Hematopoietic multipotent progenitor cell treated with erythropoietin and hydrocortisone succinate and interleukin-3 and kit ligand, for 17 days (in vitro differentiated cells): ENCODE measurements around the gene B3GAT1.
"Not testable (repeated sequence)": the region's sequence is repeated elsewhere in the genome, so short reads cannot be mapped to it uniquely, and the experiment has no call there.

ENCODE experiments used
- DNase-seq: peaks from one replicate; pipeline ENCODE4 v3.0.0-alpha.2; 2015; ENCODE audit warnings: low spot score

B3GAT1 gene

DNA sequence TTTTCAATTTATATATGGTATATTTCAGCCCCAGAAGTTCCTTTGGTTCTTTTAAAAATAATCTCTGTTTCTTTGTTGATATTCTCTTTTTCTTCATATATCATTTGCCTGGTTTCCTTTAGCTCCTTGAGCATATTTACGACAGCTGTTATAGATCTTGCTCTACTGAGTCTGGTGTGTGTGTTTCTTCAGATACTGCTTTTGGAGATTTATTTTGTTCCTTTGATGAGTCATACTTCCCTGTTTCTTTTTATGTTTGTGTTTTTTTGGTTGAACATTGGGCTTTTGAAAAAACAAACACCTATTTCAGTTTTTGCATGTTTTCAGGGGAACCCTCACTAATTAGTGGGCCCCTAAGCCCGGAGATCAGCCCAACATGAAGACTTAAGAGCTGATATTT lies 56.9 kb downstream of the B3GAT1 start:
- DNase-seq = no peak

GRCh38 chr11:134352111-134352510 lies 59.9 kb downstream of the B3GAT1 start:
- no peak for DNase-seq

GRCh38 chr11:134350381-134350780 lies 61.7 kb downstream of the B3GAT1 start:
- no peak for DNase-seq

GRCh38 chr11:134349802-134350355 lies 62.2 kb downstream of the B3GAT1 start:
- DNase-seq = no peak

DNA sequence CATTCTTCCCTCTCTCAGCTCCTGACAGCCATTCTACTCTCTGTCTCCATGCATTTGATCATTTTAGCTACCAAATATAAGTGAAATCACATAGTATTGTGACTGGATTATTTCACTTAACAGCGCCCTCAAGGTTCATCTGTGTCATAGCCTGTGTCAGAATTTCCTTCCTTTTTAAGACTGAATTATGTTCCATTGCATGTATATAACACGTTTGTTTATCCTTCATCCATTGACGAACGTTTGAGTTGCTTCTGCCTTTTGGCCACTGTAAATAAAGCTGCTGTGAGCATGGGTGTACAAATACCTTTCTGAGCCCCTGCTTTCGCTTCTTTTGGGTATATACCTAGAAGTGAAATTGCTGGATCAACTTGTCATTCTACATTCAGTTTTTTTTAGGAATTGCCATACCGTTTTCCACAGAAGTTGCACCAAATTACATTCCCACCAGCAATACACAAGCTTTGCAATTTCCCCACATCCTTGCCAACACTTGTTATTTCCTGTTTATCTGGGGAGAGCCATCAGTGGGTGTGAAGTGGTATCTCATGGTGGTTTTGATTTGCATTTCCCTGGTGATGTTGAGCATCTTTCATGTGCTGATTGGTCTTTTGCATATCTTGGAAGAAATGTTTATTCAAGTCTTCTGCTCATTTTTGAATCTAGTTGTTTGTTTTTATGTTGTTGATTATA lies 62.8 kb downstream of the B3GAT1 start:
- DNase-seq = no peak

GRCh38 chr11:134347441-134347840 lies 64.6 kb downstream of the B3GAT1 start:
- DNase-seq = no peak

GRCh38 chr11:134346976-134347350 lies 65.1 kb downstream of the B3GAT1 start:
- no peak for DNase-seq

DNA sequence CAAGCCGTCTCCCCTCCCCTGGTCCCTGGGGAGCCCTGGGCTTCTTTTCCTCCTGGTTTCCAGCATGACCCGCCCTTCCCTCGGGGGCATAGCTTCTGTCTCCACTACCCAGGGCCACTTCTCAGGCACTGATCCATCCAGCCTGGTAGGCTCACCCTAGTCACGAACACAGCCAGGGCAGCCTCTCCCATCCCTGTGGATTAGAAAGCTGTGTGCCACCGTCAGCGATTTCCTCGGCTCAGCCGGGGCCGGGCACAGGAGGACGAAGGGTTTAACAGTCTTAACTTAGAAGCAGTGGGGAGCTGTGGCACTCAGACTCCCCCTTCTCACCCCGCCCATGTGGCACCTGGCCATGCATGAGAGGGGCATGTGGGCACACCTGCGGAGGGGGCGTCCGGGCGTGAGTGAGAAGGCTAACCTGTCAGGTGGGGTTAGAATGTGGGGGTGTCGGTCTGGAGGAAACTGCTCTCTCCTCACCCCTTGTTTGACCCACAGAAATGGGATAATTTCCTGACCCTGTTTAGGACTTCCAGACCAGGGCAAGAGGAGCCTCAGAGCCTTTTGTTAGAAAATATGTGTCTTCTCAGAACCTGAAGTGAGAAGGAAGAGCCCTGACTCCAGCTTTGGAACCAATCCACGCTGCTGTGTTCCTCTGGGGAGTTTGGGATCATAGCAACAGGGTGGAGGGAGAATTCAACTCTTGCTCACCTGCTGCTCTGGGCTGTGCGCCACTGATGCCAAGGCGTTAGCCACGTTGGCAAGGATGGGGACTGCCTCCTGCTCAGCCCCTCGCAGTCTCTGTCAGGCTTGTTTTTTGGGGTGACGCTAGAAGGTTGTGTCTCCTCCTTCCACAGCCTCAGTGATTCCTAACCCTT lies 65.7 kb downstream of the B3GAT1 start:
- DNase-seq = no peak

DNA sequence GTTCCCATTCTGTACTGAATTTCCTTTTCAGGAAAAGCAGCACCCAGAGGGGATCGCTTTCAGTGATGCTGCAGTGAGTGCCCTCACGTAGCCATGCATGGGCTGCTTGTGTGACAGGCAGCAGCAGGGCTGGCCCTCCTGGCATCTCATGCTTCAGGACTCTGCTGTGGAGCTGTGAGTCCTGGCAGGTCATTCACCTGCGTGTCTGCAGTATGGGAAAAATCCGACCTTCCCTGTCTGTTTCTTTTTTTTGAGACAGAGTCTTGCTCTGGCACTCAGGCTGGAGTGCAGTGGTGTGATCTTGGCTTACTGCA lies 66.8 kb downstream of the B3GAT1 start:
- no peak for DNase-seq

- DNase-seq = not testable (repeated sequence)
Measured at GRCh38 chr11:134344497-134345236, 67.4 kb downstream of the B3GAT1 start.

DNA sequence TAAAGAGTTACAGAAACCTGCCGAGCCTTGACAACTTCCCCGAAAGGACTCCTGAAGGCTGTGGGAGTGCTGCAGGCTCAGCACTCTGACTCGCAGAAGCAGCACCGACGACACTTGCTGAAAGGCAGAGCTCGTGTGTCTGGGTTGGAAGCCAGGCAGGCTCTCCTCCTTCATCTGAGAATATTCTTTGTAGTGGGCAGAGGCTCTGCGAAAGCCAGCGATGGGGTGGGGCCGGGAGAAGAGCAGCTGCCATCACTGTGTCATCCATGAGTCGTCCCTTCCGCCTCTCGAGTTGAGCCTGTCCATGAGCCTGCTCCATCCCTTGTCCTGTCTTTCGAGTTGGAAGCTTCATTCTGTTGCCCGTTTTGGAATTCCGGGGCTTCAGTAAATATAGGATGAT lies 68.4 kb downstream of the B3GAT1 start:
- no peak for DNase-seq

DNA sequence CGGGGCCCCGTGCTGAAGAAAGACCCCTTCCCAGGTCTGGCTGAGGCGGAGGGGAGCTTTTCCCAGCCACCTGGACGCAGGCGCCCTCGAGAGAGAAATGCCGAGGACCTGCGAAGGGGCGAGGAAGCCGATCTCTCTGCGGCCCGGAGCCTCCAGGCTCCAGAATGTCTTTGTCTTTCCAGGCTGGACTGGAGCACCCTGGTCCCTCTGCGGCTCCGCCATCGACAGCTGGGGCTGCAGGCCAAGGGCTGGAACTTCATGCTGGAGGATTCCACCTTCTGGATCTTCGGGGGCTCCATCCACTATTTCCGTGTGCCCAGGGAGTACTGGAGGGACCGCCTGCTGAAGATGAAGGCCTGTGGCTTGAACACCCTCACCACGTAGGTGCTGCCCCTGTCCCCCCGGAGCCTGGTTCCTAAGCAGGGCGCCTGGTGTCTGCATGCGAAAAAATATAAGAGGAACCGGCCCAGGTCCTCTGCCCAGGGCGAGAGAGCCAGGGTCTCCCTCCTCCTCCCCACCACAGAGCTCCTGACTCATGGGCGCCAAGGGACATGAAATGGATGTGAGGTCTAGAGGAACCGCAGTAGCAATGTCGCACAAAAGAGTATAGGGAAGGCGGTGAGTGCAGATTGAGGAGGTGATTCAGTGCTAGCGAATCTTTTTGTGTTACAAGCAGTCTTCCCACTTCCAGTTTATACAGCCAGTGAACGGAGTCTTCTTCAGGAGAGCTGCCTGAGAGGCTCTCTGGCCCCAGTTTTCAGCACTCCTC lies 69.3 kb downstream of the B3GAT1 start:
- no peak for DNase-seq

GRCh38 chr11:134341805-134342571 lies 70.1 kb downstream of the B3GAT1 start:
- no peak for DNase-seq

- DNase-seq = no peak
Measured at GRCh38 chr11:134340354-134340964, 71.6 kb downstream of the B3GAT1 start.

- no peak for DNase-seq
Measured at GRCh38 chr11:134339756-134340155, 72.3 kb downstream of the B3GAT1 start.

DNA sequence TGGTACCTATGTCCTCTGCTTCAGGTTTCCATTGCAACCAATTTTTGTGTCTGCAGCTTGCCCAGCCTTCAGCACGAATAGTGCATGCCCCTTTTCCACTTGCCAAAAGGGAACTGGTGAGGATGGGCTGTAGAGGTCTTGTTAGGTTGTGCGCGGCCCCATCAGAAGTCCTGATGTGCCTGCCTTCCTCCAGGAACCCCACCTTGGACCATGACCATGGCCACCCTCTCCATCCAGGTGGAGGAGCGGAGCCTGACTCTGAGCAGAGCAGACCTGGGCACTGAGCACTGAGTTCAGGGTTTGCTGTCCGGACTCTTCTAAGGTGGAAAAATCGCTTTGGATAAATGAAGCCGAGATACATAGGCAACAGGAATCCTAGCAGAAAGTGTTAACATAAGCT lies 73.4 kb downstream of the B3GAT1 start:
- DNase-seq = no peak

GRCh38 chr11:134338068-134338467 lies 74.0 kb downstream of the B3GAT1 start:
- no peak for DNase-seq

GRCh38 chr11:134337051-134337450 lies 75.0 kb downstream of the B3GAT1 start:
- DNase-seq = no peak

GRCh38 chr11:134334796-134335571 lies 77.1 kb downstream of the B3GAT1 start:
- DNase-seq = no peak

DNA sequence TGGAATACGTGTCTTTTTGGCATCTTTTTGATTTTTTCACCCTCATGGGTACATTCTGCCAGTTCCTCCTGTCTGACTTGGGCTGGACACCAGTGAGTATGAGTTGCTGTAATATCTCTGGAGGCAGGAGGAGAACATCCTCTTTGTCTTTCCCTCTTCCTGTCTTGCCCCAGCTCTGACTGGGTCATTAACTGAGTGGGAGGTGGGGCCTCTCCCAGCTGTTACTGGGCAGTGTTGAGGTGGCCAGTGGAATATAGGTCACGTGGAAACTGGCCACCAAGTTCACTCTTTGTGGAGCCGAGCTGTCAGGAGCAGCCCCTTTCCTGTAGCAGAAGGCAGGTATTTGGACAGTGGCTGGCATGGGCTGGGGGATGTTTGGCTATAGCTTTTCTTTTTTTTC lies 78.1 kb downstream of the B3GAT1 start:
- no peak for DNase-seq
